Esophagus muscularis mucosa (tissue), 4 donors: ENCODE results near the gene NUSAP1. TPM values are rescaled to one million over a fixed set of nuclear protein-coding genes. Genes with fewer than 3 reads are reported as not detected.
"Not testable (repeated sequence)": the region's sequence is repeated elsewhere in the genome, so short reads cannot be mapped to it uniquely, and the experiment has no call there.

ENCODE experiments used
- DNase-seq: peaks from one replicate; pipeline ENCODE4 v3.0.0-alpha.2; 2017; ENCODE audit errors: extremely low spot score
- H3K27ac ChIP-seq, 4 donors: fragments of 200-600 bp; sonication (generic); replicated peaks in 1 of 4; 1 replicate in 3 of 4; 2 replicates in 1 of 4; pipeline ENCODE4 v1.5.1; 2016 to 2019; ENCODE audit warnings: mild to moderate bottlenecking in 1 of 4
- H3K27me3 ChIP-seq, 4 donors: fragments of 200-600 bp; sonication (generic); one replicate each; pipeline versions ENCODE4 v1.5.1 to v1.6.0; 2016 to 2019
- H3K36me3 ChIP-seq, 4 donors: fragments of 200-600 bp; sonication (generic); one replicate each; pipeline ENCODE4 v1.5.1; 2016 to 2019
- H3K4me1 ChIP-seq, 4 donors: fragments of 200-600 bp; sonication (generic); one replicate each; pipeline ENCODE4 v1.5.1; 2016 to 2019
- H3K4me3 ChIP-seq, 4 donors: fragments of 200-600 bp; sonication (generic); 1 replicate in 2 of 4; 2 replicates in 2 of 4; pipeline ENCODE4 v1.5.1; 2016 to 2019; ENCODE audit warnings: mild to moderate bottlenecking in 4 of 4, moderate library complexity in 1 of 4
- H3K9me3 ChIP-seq, 4 donors: fragments of 200-600 bp; sonication (generic); 1 replicate in 3 of 4; 2 replicates in 1 of 4; pipeline ENCODE4 v1.5.1; 2016 to 2019
- CTCF ChIP-seq, 3 experiments: fragments of 200-600 bp in 2 of 3; fragments of 450-650 bp in 1 of 3; sonication (generic) in 2 of 3; IDR thresholded peaks; one replicate each; pipeline ENCODE4 v1.5.1; 2017 to 2019; ENCODE audit warnings: antibody characterized with exemption in 3 of 3, mild to moderate bottlenecking in 2 of 3, moderate library complexity in 1 of 3
- EP300 ChIP-seq: sonication (generic); formaldehyde crosslinking; IDR thresholded peaks from one replicate; pipeline ENCODE4 v1.6.1; 2017; ENCODE audit warnings: antibody characterized with exemption
- POLR2A ChIP-seq: fragments of 450-650 bp; IDR thresholded peaks from one replicate; pipeline ENCODE4 v1.6.1; 2017; ENCODE audit warnings: antibody characterized with exemption, moderate library complexity, mild to moderate bottlenecking, low read depth
- POLR2AphosphoS5 ChIP-seq, 2 donors: sonication (generic); formaldehyde crosslinking; IDR thresholded peaks; one replicate each; pipeline ENCODE4 v1.6.1; 2017; ENCODE audit warnings: antibody characterized with exemption in 2 of 2
- WGBS: methylation state at CpG from one replicate; pipeline ENCODE4 v1.1.5; 2018; 5-methylcytosine and 5-hydroxymethylcytosine counted together
- intact Hi-C: fragments of 100-400 bp; cut with DNase I; formaldehyde crosslinking; loops from one replicate; pipeline ENCODE4 v1.15.1; 2023
- total RNA-seq, 4 donors: library from RNA; depleted of rRNA; stranded (reverse); fragments of >200 nt; gene quantifications; one replicate each; pipeline versions ENCODE4 v1.1.0 to v1.2.1, GENCODE V29; 2016

The NUSAP1 gene
- total RNA-seq, 4 donors from 2014 or later = 0.42 to 5.5 (median 1.5) TPM

GRCh38 chr15:41424809-41425208 lies 92.1 kb downstream of the NUSAP1 start:
- Histone ChIP-seq H3K4me1 (peaks cover 0 to 20% (median 8%) of the 10 kb centered on the region in 4 donors), H3K36me3 (no peaks in the 10 kb centered on the region), H3K27ac (no peak overlapping the region), H3K9me3 (no peaks in the 10 kb centered on the region), H3K27me3 (no peaks in the 10 kb centered on the region), H3K4me3 (no peak overlapping the region)
- WGBS = 97% methylated on average over 14 of the region's 14 CpGs
- TF ChIP-seq POLR2A = no peak
- no peak for TF ChIP-seq CTCF (IDR thresholded peaks at IDR 0.05)
- TF ChIP-seq EP300 = no peak
- TF ChIP-seq POLR2AphosphoS5 (IDR thresholded peaks at IDR 0.05) = no peak
- intact Hi-C loops = no loop called here
- DNase-seq = no peak

GRCh38 chr15:41425907-41426306 lies 93.2 kb downstream of the NUSAP1 start:
- WGBS = 95% methylated on average over 5 of the region's 5 CpGs
- not testable (repeated sequence) for DNase-seq

GRCh38 chr15:41429003-41429890 lies 96.6 kb downstream of the NUSAP1 start:
- 87% methylated on average over 10 of the region's 10 CpGs for WGBS
- no peak for DNase-seq
- no peaks in the 10 kb centered on the region for H3K9me3 ChIP-seq
- H3K4me1 ChIP-seq = no peaks in the 10 kb centered on the region
- H3K27ac ChIP-seq = no peak overlapping the region
- peaks cover 0 to 9% (median 0%) of the 10 kb centered on the region in 4 donors for H3K36me3 ChIP-seq
- no peak overlapping the region for H3K4me3 ChIP-seq
- TF ChIP-seq EP300 = no peak
- no peak for TF ChIP-seq POLR2A
- no peak for TF ChIP-seq POLR2AphosphoS5 (IDR thresholded peaks at IDR 0.05)
- TF ChIP-seq CTCF (IDR thresholded peaks at IDR 0.05) = no peak
- intact Hi-C loops = no loop called here
- H3K27me3 ChIP-seq = no peaks in the 10 kb centered on the region

More at GRCh38 chr15:41425907-41426306, 93.2 kb downstream of the NUSAP1 start:
- H3K4me3 ChIP-seq, H3K27me3 ChIP-seq, H3K9me3 ChIP-seq, intact Hi-C loops, H3K4me1 ChIP-seq, H3K27ac ChIP-seq, H3K36me3 ChIP-seq: not testable (repeated sequence)

Other genes starting within 250 kb of the NUSAP1 start
- 10 to 100 TPM; 22.4 to 28.7 (median 24.0) TPM for gene INO80, start 216.6 kb upstream of the NUSAP1 start, total RNA-seq
- not detected for gene EXD1, start 102.1 kb upstream of the NUSAP1 start, total RNA-seq
- 100 to 1,000 TPM in 1 of 4 donors, 10 to 100 TPM in 3; 67.3 to 108 (median 94.5) TPM for gene CHP1, start 101.6 kb upstream of the NUSAP1 start, total RNA-seq
- under 1 TPM in 1 of 4 donors, not detected in 3; 0.39 TPM for gene OIP5, start 290 bp upstream of the NUSAP1 start, total RNA-seq
- 10 to 100 TPM; 18.3 to 23.8 (median 21.0) TPM for gene NDUFAF1, start 69.6 kb downstream of the NUSAP1 start, total RNA-seq
- gene RTF1, start 84.2 kb downstream of the NUSAP1 start, total RNA-seq = 10 to 100 TPM; 31.5 to 37.7 (median 35.9) TPM
- 1 to 10 TPM in 1 of 4 donors, under 1 TPM in 3; 0.83 to 2.5 (median 0.97) TPM for gene ITPKA, start 161.0 kb downstream of the NUSAP1 start, total RNA-seq
- gene LTK, start 180.9 kb downstream of the NUSAP1 start, total RNA-seq = 1 to 10 TPM in 1 of 4 donors, under 1 TPM in 2, not detected in 1; 0.33 to 2.4 (median 0.69) TPM
- gene RPAP1, start 211.4 kb downstream of the NUSAP1 start, total RNA-seq = 10 to 100 TPM; 11.2 to 46.6 (median 28.0) TPM
- 1 to 10 TPM; 4.6 to 8.7 (median 7.1) TPM for gene TYRO3, start 226.3 kb downstream of the NUSAP1 start, total RNA-seq